GM21717 (cell line): Measurements from ENCODE around the gene NUDT1.

Experiments
- ATAC-seq: cut with Tn5 transposase; IDR thresholded peaks from one replicate; pipeline ENCODE4 v1.9.1; 2021; ENCODE audit warnings: mild to moderate bottlenecking, moderate library complexity; ENCODE audit not compliant: unreplicated experiment

The NUDT1 gene

DNA sequence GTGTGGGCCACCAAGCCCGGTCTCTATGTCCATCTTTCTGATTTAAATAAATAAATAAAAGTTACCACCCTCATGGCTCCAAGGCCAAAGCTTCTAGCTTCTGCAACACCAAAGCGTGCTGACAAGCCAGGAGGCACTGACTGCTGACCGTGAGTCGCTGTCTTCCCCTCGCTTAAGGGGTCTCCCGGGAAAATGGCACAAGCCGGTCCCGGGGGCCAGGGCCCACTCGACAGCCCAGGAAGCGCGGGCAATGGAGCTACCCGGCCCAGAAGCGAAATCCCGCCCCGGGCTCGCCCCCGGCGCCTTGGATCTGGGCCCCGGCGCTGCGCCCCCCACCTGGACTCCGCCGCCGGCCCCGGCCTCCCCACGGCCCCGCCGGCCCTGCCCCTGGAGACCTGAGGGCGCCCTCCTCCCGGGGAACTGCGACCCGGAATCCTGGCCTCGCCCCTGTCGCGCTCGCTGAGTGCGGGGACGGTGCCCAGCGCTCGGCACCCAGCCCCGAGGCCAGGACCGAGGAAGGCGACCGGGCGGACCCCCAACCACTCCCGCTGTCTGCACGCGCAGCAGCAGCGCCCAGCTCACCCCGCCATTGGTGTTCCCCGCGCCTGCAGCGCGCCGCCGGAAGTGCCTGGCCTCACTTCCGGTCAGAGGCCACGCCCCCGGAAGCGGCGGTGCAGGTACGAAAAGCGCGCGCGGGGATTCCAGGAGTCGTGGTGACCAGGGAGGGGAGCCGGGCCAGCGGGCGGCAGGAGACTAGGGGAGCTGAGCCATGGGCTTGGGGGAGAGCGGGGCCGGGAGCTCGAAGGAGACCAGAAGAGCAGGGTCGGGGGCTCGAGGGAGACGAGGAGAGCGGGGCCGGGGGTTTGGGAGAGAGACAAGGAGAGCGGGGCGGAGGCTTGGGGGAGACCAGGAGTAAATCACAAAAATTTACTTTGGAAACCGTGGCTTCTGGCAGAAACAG, at the start of gene NUDT1, which contains the start of gene MRM2:
Gene NUDT1 (plus strand): TSS at position 647 of the 961 bp plus-strand sequence. CDS start 2,349 bp downstream, outside the sequence.
Gene MRM2 (minus strand): TSS at position 626 of the 961 bp plus-strand sequence. CDS start 36 bp downstream, at position 590.
- ATAC-seq = peak; percentile 58

DNA sequence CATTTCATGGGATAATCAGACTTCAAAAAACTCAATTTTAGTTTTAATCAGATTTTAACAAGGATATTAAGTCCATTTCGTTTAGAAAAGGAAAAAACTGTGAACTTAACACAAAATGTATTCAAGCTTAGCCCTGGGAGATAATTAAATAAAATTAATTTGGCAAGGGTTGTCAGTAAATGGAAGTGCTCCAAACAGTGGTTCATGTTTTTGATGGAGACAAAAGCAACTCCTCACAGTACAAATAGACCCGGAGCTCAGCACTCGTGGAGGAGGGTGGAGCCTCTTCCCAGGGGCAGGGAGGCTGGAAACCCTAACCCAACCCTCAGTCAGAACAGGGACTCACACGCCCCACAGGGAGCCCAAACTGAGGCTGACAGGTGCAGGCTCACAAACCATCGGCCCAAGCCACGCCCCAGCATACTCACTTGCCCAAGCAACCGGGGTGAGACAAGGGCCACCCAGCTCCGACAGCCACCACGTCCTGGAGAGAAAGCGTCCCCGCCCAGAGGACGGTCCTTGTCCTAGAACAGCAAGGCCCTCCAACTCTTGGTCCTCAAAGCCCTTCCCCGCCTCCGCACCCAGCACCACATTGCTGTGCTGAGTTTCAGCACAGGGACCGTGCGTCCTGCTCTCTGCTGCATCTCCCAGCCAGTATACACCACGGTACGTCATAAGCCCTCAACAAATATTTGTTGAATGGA, 49.0 kb upstream of the NUDT1 start:
- ATAC-seq = no peak

DNA sequence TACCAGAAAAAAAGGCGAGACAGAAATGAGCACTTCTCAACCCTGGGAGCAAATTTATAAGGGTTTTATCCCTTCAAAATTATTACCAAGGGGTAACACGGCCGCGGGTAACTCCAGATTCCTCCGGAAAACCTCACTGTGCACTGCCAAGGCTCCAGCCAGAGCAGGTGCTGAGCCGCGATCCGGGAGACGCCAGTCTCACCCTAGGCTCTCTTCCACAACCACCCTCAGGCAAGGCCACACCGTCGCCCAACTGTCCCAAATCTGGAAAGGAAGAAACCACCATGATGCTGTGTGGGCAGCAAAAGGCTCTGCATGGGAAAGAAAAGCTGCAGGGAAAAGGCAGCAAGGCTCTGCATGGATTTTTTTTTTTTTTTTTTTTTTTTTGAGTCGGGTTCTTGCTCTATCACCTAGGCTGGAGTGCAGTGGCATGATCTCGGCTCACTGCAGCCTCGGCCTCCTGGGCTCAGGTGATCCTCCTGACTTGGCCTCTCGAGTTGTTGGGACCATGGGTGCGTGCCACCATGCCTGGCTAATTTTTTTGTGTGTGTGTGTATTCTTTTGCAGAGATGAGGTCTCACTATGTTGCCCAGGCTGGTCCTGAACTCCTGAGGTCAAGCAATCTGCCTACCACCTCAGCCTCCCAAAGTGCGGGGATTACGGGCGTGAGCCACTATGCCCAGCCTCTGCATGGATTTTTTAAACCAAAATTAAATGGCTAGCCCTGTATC, 48.3 kb upstream of the NUDT1 start:
- no peak for ATAC-seq

DNA sequence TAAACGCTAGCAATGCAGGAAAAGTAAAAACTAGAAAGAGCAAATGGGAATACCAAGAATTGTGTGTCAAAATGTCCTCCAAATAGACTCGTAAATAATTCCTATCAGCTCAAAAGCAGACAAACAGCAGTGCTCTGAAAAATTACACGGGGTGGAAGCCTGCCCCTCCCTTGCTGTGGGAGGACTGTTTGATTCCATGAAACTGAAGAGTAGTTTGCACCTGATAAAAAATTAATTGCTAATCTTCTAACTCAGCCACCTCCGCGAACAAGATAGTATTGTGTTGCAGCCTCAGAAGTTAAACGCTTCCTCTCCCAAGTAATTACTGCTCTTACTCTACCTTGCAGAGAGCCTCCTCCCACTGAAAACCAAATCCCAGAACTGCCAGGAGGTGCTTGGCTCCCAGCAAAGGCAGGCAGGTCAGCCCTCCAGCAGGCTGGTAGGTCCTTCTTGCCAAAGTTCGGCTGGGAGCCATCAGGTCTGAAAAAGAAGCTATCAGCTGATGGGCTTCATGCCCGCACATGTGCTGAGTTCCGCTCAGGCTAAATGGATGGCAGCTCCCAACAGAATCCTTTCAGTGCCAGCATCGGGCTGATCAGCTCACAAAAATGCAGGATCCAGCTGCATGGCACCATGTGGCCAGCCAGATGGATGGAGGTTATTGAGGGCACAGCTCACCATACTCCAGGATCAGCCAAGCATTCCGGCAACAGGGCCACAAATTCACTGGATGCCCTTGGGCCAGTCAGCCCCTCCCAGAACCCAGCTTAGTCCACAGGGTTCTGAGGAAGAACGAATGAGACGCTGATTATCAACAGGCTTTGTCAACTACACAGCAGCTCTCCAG, 46.4 kb upstream of the NUDT1 start:
- no peak for ATAC-seq

DNA sequence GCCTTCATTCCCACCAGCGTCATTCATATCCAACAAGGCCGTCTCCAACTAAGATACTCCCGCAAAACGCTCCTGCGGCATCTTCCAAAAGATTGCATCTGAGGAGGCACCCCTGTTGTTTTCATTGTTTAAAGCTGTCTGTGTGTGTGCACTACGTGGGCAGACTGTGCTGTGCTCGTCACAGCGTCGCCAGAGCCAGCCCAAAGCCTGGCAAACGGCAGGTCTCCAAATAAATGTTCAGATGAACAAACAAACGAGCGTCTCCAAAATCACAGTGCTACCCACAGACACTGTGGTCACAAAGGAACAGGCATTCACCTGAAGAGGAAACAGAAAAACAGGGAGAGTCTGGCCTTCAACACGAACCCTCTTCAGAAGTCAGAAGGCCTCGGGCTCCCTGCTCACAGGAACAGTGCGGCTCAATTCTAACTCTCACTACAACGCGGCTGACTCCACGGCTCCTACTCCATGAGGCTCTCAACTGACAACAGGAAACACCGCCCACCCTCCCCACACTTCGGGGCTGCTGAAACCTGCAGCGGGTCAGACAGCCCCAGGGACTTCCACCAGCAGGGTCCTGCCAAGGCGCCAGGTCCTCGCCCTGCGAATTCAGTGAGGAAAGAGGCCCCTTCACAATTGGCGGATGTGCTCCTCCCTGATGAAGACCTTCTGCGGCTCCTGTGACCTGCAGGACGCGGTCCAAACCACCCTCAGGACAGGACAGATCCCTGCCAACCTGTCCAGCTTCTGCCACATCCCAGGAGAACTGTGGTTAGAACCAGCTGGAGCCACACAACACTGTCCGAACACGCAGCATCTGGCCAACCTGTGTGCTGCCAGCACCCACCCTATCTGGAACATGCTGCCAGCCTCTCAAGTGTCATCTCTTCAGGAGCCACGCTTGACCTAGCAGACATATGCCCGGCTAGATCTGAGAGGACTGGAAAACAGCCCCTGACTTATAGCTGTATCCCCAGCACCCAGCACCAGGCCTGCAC, 45.3 kb upstream of the NUDT1 start:
- ATAC-seq = no peak

DNA sequence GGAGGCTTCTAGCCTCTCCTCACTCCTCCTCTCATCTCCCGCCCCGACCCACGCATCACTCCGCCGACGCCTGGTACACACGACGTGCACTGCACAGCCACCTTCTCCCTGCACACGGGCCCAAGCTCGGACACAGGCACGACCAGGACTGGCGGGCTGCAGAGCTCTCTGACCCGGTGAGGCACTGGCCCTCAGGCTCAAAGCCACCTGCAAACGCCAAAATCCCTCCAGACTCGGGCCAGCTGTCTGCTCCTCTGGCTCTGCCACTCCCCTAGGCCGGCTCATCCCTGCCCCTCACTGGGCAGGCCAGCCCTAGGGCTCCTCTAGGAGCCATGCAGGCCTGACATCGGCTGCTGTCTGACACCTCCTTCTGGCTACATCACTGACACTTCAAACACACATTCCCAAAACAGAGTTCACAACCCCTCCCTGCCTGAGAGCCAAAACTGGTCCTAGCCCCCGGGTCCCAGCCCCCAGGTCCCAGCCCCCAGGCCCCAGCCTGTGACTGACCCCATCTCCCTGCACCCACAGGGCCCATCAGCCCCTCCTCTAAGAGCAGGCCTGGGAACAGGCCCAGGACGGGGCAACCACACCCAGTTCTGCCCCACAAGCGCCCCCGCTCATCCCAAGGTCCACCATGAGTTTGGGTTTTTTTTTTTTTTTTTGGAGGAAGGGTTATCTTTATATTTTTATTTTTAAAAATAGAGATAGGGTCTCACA, 44.4 kb upstream of the NUDT1 start:
- ATAC-seq = no peak

DNA sequence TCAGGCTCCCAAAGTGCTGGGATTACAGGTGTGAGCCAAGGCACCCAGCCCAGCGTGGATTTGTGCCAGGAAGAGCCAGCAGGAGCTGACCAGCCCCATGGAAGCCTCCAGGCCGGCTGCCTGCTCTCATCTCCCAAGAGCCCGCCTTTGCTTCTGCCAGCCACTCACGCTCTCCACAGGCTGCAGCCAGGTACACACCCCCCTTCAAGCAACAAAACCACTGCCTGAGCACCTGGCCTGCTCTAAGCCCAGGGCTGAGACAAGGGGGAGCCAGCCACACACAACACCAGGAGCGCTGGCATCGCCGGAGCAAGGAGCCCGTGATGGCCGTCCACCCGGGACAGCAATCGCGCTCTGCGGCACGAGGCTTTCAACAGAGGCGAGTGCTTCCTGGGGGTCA, 43.8 kb upstream of the NUDT1 start:
- ATAC-seq = no peak

DNA sequence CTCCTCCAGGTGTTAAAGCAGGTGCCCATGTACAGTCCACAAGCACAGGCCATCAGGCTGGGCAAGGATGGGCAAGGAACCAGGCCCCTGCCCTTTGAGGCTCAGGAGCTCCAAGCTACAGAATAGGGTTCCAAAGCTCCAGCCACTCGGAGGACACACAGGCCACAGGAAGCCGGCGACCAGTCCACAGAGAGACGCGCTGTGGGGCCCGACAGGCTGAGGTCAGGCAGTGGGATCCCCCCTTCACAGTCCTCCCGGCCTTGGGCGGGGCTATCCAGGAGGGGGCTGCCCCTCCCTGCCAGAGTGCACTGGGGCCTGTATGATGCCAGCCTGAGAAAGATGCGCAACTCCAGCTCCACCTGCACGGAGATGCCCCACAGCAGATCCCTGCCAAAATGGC, 43.3 kb upstream of the NUDT1 start:
- ATAC-seq = no peak

DNA sequence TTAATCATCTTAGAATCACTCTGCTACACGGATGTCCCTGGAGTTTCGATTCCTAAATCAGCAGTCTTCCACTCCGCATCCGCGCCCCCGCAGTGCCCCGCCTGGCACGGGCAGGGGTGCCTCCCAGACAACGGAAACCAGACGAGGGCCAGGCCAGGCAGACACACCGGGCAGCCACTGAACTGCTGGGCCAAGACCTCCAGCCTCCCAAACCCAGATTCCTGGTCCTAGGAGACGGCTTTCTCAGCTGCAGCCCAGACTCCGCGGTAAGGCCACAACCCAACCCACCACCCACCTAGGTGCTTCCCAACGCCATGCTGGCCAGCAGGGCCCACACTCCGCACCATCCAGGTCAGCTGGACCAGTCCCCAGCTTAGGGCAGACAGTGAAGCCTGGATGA, 42.5 kb upstream of the NUDT1 start:
- no peak for ATAC-seq

DNA sequence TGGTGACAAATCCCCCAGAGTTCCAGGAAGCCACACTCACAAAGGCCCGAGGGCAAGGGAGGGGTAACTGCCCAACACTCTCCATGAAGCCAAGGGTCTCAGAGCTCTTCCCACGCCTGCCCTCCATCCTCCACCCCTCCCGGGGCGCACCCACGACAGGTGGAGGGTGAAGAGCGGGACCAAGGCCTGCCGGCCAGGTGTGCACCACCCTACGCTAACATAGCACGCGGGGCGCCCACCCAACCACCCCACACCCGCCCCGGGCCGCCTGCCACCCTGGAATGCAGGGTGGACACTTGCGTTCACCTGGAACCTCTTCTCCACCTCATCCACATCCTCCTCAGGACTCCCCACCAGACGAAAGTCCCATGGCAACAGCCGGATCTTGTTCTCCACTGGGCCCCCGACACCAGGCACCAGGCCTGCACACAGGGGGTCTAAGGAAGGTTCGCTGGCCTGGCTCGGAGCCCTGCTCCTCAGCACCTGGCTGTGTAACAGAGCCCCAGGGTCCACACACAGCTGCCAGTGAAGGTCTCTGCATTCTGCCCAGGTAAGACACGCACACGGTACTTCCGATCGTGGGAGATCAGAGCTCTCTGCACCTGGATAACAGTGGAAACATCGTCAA, 42.0 kb upstream of the NUDT1 start:
- no peak for ATAC-seq

DNA sequence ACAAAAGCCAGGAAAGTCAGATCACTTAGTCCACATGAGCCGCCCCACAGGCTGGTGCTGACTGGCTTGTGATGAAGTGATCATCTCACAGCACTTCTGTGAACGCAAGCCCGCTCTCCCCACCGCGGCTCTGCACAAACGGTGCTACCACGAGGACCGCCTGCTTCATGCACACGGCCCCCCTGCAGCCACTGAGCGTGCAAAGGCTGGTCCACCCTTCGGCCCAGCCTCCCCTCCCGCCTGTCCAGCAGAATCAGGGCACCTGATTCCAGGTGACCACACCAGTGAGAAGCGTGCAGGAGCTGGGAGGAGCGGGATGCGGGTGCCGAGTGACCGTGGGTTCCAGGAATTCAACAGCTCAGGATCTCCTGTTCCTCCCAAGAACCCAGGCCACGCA, 41.4 kb upstream of the NUDT1 start:
- ATAC-seq = no peak

DNA sequence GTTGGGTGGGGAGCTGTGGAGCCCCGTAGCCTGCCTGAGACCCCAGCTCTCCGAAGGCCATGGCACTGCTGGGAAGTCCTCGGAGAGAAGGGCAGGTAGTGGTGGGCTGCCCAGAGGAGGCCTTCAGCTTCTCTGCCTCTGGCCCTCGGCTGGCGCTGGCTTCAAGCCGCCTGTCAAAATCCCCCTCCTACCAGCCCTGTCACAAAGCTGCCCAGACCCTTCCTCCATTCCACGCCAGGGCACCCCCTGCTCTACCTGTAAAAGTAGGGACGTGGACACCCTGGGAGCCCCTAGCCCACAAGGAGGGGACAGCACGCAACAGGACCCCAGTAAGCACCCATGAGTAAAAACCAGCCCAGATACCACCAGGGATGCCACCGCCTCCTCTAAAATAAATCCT, 40.9 kb upstream of the NUDT1 start:
- ATAC-seq = no peak

DNA sequence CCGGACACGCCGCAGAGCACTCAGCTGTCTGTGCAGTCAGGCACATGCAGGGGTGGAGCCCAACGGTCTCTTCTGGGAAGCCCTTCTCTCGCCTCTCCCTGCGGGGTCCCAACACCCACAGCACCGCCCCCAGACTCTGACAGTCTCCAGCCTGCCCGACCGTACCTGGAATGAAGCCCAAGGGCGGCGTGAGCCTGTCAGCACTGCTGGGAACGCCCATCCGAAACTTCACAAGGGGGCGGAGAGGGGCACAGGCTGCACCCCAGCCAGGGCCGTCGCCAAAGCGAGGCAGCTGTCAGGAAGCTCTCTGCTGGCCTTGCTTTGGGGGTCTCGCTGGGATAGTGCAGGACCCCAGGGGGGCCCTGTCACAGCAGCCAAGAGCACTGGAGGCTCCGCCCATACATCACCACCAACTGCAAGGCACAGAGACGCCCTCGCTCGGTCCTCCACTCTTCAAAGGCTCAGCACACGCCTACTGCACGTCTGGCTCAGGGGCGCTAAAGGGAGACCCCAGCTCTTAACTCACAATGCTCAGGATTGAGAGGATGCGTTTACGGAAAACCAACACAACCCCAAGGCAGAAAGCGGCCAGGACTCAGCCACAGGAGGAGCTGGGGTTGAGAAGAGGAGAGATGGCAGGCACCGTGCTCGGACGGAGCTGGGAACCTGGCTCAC, 40.2 kb upstream of the NUDT1 start:
- ATAC-seq = no peak

DNA sequence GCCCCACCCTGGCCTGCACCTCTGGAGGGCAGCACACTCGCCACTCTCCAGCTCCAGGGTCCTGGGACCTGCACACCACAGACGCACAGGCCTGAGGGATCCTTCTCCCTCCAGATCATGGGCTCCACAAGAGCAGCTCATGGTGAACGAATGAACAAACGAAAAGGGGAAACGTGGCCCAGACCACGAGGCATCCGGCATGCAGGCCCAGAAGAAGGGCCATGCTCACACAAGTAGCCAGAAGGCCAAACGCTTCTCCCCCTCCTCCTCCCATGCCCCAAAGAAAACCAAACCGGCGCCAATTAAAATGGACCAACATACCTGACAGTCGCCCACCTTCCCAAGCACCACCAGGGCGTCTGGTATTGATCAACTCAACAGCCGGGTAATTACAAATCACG, 39.7 kb upstream of the NUDT1 start:
- no peak for ATAC-seq

DNA sequence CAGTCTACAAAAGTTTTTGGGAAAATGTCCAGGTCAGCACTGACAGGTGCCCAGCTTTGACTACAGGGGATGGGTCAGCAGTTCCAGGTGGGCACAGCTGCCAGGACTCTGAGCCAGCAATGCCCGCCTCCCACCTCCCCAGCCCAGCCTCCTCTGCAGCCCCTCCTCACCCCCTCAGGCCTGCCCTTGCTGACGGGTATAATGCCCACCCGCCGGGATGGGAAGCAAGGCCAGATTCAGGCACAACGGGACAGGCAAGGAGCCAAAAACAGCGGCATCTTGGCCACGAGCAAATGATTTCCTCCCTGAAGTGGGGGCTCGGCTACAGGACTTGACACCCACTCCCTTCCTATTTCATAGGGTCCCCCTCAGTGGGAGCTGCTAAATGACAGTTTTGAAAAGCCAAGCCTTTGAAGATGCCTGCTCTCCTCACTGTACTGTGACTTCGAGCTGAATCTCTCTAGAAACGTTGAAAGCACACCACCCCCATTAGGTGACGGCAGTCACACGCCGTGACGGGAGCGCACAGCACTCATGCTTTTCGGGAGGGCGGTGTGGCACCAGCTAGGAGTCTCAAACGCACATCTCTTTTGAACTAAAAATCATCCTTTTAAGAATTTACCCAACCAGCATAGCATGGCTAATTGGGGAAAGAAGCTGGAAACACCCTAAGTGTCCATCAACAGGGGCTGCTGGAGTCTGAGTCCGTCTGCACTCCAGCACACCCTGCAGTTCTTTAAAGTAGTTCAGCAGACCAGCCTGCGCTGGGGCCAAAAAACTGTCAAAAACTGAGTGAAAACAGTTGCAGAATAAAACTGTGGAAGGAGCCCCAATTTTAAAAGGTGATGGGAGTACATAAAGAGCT, 38.9 kb upstream of the NUDT1 start:
- ATAC-seq = no peak

DNA sequence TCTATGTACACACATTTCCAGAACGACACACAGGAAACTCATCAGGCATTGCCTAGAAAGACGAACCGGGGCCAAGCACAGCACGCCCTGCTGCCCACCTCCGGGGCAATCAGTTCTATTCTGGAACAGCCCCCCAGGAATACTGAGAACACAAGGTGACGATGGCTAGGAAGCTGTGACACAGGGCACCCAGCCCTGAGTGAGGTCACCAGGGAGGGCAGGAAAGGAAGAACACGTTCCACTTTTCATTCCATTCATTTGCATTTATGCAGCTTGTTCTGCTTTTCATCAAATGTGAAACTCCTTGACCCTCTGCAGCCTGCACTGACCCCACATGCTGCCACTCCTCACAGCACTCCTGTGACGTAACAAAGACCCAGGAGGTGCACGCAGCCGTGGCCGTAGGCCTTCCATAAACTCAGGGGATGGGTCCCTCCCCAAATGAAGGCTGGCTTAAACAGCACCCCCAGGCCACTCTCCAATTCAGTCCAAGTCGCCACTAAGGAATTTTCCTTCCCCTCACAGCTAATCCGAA, 38.2 kb upstream of the NUDT1 start:
- no peak for ATAC-seq
